NCI-H2081 (cell line): Measurements from ENCODE around the gene FBXO11.

ENCODE experiments used
- DNase-seq, 2 experiments: peaks; one replicate each; lab custom pipeline; 2025; lab: John Stamatoyannopoulos, UW

FBXO11 gene

DNA sequence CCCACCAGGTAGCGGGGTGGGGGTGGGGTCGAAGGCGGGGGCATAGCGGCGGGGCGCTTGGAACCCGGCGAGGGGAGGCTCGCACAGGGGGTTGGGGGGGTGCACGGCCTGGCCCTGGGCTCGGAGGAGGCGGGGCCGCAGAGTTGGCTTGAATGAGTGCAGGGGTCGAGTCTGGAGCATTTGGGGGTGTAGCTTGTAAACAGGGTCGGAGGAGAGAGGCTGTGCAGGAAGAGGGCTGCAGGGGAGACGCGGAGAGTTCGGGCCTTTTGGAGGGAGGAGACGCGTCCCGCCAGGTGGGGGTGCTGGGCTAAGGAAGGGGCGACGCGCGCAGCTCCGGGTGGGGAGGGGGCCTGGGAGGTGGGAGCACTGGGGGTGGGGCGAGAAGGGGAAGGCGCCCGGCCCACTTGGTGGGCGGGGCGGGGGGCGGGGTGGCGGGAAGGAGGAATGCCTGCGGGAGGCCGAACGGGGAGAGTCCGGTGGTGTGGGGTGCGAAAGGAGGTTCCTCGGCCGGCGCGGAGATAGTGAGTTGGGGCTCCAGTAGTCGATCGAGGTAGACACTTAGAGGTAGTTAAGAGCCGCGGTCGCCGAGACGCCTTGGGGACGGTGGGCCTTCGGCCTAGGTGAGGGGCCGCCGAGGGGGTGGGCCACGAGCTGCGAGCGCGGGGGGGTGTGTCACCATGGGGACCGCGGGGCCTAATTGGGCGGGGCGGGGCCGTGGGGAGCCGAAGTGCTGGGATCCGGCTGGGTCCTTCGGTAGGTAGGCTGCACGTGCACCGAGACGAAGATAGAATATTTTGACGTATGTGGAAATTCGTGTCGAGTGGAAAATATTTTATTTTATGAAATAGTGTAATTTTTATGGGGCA is 122.6 kb downstream of the FBXO11 start:
- peak; percentile 74 to 75 for DNase-seq

DNA sequence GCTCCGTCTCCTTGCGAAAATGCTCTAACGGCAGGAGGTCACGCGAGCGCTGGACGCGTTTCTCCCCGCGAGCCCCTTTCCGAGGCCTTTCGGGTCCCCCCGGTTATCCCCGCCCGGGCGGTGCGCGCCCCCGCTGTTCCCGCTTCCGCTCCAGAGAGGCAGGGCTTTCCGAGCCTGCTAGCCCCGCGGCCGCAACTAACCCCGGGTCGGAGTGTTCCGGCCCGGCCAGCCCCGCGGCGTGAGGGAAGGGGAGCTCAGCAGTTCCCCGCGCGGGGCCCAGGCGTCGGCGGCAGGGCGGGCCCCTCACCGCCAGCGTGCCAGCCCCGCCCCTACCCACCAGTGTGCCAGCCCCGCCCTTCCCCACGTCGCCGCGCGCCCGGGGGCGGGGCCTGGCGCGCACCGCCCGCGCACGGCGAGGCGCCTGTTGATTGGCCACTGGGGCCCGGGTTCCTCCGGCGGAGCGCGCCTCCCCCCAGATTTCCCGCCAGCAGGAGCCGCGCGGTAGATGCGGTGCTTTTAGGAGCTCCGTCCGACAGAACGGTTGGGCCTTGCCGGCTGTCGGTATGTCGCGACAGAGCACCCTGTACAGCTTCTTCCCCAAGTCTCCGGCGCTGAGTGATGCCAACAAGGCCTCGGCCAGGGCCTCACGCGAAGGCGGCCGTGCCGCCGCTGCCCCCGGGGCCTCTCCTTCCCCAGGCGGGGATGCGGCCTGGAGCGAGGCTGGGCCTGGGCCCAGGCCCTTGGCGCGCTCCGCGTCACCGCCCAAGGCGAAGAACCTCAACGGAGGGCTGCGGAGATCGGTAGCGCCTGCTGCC is 123.4 kb downstream of the FBXO11 start, which contains the start of gene MSH6:
TSS of gene MSH6 (plus strand) at position 475 of the 815 bp plus-strand sequence. CDS start at position 564, 89 bp downstream.
- peak; percentile 93 for DNase-seq

DNA sequence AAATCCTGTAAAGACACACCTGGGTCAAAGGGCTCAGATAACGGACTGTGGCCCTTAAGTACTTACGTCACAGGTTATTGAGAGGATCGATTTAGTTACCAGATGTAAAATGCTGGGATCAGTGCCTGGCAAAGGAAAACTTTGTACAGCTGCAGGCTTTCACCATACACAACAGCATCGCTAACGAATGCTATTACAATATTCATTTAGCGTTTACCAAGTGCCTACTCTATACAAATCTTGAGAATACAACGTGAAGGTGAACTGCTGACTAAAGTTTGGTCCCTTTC is 124.0 kb downstream of the FBXO11 start:
- DNase-seq = no peak

DNA sequence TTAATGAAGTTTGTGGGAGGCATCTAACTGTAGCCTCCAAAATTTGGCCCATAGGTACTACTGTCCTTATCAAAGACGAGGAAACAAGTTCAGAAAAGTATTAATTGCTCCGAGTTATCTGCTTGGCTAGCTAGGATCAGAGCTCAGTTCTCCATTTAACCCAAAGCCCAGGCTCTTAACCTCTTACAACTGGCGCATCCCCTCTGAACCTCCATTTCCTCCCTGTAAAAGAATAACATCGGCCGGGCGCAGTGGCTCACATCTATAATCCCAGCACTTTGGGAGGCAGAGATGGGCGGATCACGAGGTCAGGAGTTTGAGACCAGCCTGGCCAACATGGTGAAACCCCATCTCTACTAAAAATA is 126.9 kb downstream of the FBXO11 start:
- no peak for DNase-seq

DNA sequence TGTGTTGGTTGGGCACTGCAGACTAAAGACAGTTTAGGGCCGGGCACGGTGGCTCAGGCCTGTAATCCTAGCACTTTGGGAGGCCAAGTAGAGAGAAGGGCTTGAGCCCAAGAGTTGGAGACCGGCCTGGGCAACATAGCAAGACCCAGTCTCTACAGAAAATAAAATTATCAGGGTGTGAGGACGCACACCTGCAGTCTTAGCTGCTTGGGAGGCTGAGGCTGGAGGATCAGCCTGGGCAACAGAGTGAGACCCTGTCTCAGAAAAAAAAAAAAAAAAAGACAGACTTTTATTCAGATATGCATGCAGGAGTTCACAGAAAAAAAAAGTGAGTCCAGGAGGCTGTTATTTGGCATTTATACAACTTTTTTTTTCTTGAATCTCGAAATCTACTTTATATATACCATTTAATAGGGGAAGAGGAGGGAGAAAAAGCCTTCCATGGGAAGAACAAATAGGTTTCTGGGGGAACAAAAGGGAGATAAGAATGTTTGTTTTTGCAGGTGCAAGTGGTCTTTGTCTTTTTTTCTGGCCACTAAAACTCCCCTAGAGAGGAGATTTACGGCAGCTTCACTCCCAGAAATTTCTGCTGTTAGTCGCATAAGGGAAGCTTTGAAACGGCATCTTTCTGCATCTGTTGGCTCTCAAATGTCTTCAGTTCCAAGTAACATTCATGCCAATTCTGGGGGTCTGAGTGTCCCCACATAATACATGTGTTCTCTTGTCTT is 127.4 kb downstream of the FBXO11 start:
- no peak for DNase-seq

DNA sequence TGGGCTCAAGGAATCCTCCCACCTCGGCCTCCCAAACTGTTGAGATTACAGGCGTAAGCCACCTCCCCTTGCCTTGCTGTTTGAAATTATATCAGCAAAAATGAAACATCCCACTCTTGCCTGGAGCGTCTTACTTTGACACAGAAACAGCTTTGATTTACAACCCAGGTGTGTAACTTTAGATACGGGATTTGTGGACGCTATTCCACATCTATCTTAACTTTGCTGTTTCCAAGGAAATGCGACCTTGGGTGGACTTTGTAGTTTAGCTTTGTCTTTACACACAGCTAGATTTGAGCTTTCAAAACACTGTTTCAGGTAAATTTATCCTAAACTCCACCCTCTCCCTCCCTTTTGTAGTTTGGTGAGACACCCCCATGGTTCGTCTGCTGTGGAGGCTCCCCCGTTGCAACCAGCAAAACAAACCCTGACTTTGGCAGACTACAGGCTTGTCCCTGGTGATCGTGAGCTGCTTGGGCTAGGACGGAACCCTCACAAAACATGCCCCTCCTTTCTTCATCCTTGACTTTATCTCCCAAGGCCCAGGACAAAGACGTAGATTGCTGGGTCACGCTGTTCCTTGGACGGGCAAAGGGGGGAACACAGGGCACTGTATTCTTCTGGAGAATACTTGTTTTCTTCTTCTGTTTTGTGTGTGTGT is 128.9 kb downstream of the FBXO11 start:
- no peak for DNase-seq

DNA sequence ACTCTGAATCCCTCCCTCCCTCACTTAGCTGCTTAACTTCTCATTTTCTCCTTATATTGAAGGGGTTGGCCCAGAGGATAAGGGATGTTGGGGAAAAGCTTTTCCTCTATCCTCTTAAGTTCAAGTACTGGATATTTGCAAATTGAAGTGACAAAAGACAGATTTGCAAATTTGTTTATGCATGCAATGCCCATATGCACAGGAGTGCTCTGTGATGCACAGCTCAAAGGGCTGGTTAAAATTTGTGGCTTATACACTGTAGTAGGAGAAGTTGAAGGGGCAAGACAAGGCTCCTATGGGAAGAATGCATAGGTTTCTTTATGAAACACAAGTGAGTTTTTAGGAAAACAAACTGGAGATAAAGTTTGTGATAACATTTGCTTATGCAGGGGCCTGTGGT is 131.7 kb downstream of the FBXO11 start:
- DNase-seq = no peak

DNA sequence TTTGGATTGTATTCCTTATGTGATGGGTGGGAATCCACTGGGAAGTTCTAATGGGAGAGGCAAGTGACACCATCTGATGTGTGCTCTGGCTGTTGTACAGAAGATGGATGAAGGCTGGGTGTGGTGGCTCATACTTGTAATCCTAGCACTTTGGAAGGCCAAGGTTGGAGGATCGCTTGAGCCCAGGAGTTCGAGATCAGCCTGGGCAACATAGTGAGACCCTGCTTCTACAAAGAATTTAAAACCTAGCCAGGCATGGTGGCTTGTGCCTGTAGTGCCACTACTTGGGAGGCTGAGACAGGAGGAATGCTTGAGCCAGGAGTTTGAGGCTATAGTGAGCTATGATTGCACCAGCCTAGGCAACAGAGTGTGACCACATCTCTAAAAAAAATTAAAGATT is 134.0 kb downstream of the FBXO11 start:
- DNase-seq = no peak

DNA sequence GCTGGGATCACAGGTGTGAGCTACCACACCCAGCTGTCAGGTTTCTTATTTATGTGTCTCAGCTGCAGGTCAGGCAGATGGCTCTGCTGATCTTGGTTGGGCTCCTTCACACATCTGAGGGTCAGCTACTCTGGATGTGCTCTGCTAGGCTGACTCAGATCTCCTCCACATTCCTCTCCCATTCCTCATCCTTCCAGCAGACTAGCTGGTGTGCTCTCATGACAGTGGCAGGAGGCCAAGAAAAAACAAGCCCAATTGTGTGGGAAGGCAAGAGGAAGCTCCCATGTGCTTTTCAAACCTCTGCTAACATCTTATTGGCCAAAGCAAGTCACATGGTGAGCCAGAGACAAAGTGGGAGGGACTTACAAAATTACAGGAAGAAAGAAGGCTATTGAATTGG is 135.1 kb downstream of the FBXO11 start:
- peak in 1 of 2 experiments; percentile 36 for DNase-seq

DNA sequence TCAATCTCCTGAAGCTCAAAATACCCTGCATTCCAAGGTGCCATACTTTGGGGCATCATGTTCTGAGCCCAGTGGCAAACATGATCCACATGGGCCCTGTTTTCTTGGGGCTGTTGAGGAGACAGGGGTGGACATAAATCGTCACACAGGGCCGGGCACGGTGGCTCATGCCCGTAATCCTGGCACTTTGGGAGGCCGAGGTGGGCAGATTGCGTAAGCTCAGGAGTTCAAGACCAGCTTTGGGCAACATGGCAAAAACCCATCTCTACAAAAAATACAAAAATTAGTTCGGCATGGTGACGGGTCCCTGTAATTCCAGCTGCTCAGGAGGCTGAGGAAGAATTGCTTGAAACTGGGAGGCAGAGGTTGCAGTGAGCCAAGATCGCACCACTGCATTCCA is 137.0 kb downstream of the FBXO11 start:
- DNase-seq = no peak

DNA sequence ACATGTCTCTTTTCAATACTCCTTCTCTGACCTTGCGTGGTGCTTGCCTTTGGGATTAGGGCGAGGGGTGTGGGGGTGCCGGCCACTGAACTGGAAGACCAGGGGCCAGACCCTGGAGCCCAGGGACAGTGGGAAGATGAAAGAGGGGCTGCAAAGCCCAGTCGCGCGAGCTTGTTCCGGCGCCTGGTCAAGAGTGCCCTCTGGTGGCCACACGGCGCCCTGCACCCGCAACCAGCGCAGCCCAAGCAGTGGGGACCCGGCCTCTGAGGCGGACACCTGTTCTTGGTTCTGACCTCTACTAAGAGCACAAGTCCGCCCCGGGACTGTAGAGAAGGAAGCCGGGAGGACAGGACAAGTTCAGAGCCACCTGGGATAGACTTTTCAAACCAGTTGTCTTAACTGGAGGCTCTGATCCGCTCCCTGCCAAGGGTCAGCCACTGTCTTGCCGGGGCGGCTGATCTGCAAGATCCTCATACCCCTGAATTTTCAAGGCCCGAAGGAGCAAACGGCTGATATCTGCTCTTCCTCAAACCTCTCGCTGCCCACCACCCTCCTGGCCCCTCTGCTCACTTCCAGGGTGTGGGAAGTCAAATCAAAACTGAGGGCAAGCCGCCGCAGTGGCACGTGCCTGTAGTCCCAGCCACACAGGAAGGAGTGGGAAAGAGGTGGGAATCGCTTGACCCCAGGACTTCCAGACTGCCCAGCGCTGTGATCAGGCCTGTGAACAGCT is 138.3 kb downstream of the FBXO11 start:
- DNase-seq = peak; percentile 56 to 68

DNA sequence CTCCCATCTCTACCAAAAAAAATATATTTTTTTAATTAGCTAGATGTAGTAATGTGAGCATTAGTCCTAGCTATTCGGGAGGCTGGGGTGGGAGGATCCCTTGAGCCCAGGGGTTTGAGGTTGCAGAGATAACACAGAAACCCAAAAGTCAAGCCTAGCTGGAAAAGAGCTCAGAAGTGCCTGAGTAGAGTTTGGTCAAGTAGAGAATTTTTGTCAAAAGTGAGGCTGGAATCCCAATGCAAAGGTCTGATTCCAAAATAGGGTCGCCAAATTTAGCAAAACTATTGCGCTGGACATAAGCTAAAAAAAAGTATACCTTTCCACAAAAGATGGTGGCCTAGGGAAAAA is 138.8 kb downstream of the FBXO11 start:
- DNase-seq = no peak

DNA sequence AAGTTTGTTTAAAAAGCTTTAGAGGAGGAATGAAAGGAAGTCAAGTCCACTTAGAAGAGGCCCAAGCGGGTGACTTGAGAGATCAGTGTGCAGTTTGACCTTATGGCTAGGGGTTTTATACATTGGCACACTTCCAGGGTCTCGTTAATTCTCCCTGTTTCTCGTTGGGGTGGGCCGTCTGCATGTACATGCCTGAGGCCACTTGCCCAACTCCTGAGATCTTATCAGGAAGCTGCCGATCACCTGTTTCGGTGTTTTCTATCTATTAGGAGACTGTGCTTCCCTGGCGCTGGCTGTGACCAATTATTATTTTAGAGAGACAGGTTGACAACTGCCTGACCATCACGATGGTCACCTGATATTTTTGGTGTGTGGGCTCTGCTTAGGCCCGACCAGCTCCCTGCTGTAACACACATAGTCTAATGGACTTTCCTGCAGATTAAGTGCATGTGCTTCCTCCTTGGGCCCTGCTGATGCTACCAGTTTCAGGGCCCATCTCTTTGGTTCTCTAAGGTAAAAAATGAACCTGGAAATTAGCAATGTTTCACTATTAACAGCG is 154.4 kb downstream of the FBXO11 start:
- DNase-seq = no peak

DNA sequence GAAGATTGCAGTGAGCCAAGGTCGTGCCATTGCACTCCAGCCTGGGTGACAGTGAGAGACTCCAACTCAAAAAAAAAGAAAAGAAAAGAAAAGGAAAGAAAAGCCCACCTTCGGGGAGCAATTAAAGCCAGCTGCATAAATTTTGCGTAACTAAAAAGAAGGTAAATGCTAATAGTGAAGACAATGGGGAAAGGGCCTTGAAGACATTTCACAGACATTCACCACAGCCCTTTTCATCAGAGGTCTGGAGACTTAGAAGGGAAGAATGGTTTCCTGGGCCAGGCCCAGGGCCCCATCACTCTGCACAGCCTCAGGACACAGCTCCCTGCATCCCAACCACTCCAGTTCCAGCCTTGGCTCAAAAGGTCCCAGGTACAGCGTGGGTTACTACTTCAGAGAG is 158.4 kb downstream of the FBXO11 start:
- DNase-seq = no peak

DNA sequence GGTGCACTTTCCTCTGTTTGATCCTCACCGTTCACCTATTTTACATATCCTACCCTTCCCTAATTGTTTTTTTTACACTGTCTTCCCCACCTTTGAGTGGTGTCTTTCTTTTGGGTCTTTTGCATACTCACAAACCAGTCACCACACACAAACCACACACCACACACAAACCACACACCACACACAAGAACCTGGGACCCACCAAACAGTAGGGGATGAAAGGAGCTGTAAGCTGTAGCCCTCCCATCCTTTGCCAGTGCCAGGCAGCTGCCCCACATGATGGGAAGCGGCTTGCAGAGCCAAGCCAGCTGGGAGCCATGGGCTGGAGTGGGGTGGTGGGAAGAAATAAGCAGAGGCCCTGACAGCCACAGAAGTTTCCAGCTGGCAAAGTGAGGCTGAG is 162.2 kb downstream of the FBXO11 start:
- DNase-seq = no peak

DNA sequence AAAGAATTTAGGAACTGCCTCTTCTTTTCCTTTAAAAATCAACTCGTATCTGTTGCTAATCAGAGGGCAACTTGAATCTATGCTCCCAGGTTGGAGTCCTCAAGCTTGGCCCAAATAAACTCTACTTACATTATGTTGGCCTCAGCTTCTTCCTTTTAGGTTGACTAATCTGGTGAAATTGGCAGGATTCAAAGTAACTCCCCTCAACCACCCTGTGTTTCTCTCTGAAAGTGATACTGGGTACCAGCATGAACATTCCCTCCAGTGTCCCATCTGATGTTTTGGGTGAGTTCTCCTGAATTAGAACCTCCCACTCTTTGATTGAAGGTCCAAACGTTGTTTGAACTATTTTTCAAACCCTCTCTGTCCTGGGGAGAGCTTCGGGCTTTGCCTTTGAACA is 164.7 kb downstream of the FBXO11 start:
- no peak for DNase-seq

DNA sequence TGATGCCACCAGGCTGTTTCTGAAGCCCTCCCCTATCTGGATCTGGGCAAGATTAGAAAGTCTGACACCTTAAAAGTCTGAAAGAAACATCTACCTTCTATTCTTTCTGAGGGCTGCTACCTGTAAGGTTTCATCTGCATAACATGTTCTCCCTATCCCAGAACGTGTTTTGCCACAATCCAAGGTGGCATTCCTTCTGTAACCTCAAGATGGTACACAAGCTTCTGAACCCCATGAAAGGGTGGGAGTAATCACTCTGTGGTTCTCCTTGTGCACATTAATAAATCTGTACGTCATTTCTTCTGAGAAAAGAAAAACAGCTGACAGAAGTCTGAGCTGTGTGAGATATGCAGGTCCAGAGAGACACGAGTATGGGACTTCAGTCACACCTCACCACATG is 165.2 kb downstream of the FBXO11 start:
- no peak for DNase-seq
